Panc1 (cell line): ENCODE measurements around the gene CSNK1G1. TPM values are rescaled to one million over a fixed set of nuclear protein-coding genes. Genes with fewer than 3 reads are reported as not detected.

ENCODE experiments used
- ATAC-seq: fragments of 200-7000 bp; cut with Tn5 transposase; 2 replicates; pipeline ENCODE4 v1.9.1; 2020; ENCODE audit warnings: mild to moderate bottlenecking, moderate library complexity
- BruUV-seq: library from RNA; stranded (reverse); fragments of 400-500 nt; replicated peaks from 2 replicates; lab custom pipeline; 2021; lab: Mats Ljungman, UMichigan
- CTCF ChIA-PET: fragments of 300-600 bp; sonication (Branson Sonifier 250); formaldehyde crosslinking; loops from one replicate; lab custom pipeline; 2022; ENCODE audit warnings: antibody characterized with exemption; lab: Charles Lee
- POLR2A ChIA-PET: fragments of 300-600 bp; sonication (Branson Sonifier 250); formaldehyde crosslinking; loops from one replicate; lab custom pipeline; 2022; ENCODE audit warnings: antibody characterized with exemption; lab: Charles Lee
- DNase-seq: peaks from one replicate; pipeline ENCODE4 v3.0.0-alpha.2; 2010; ENCODE audit warnings: low read depth, low spot score
- H3K27ac ChIP-seq: 2 replicates; pipeline ENCODE4 v1.5.1; 2011; ENCODE audit warnings: mild to moderate bottlenecking, low read length, inconsistent platforms
- H3K27me3 ChIP-seq: fragments of 200-500 bp; sonication (Bioruptor generic); 2 replicates; pipeline ENCODE4 v1.6.0; 2014; ENCODE audit warnings: low read length, inconsistent platforms; ENCODE audit not compliant: control insufficient read depth, insufficient read depth
- H3K36me3 ChIP-seq: fragments of 200-500 bp; sonication (Bioruptor generic); 2 replicates; pipeline ENCODE4 v1.5.1; 2014; ENCODE audit warnings: inconsistent platforms, mild to moderate bottlenecking, low read length, moderate library complexity; ENCODE audit not compliant: control insufficient read depth, insufficient read depth
- H3K4me1 ChIP-seq: 2 replicates; pipeline ENCODE4 v1.5.1; 2011; ENCODE audit warnings: inconsistent platforms, mild to moderate bottlenecking, low read length, moderate library complexity; ENCODE audit not compliant: control insufficient read depth, insufficient read depth
- H3K4me3 ChIP-seq, 2 experiments: 2 replicates each; pipeline ENCODE4 v1.5.1; 2011 to 2012; ENCODE audit warnings: low read depth in 2 of 2, low read length in 2 of 2, mild to moderate bottlenecking in 2 of 2, inconsistent platforms in 1 of 2, moderate library complexity in 1 of 2
- H3K9me3 ChIP-seq: fragments of 200-500 bp; sonication (Bioruptor generic); 2 replicates; pipeline ENCODE4 v1.5.1; 2014; ENCODE audit warnings: low read depth, mild to moderate bottlenecking, inconsistent platforms, low read length, moderate library complexity; ENCODE audit not compliant: control insufficient read depth, insufficient read depth
- CTCF ChIP-seq: fragments of 450-650 bp; IDR thresholded peaks from 2 replicates; pipeline ENCODE4 v1.5.1; 2017; ENCODE audit warnings: mild to moderate bottlenecking
- POLR2AphosphoS5 ChIP-seq: IDR thresholded peaks from 2 replicates; pipeline ENCODE4 v1.6.1; 2012; ENCODE audit warnings: mild to moderate bottlenecking, low read depth, low read length, moderate library complexity
- REST ChIP-seq, 2 experiments: IDR thresholded peaks; 2 replicates each; pipeline ENCODE4 v1.6.1; 2011 to 2012; ENCODE audit warnings: low read depth in 2 of 2, control low read depth in 1 of 2, low read length in 1 of 2, mild to moderate bottlenecking in 1 of 2, moderate library complexity in 1 of 2; ENCODE audit not compliant: insufficient read depth in 1 of 2
- SIN3A ChIP-seq: IDR thresholded peaks from 2 replicates; pipeline ENCODE4 v1.6.1; 2012; ENCODE audit warnings: low read depth, mild to moderate bottlenecking, low read length, moderate library complexity, borderline replicate concordance; ENCODE audit not compliant: insufficient read depth
- TCF7L2 ChIP-seq: IDR thresholded peaks from 2 replicates; pipeline ENCODE4 v1.6.1; 2011; ENCODE audit warnings: mild to moderate bottlenecking, low read depth, low read length, inconsistent platforms
- in situ Hi-C: cut with HindIII; loops from 2 replicates; pipeline ENCODE4 v1.10.0; 2016; ENCODE audit warnings: low sequenced_read_pairs, low pct_unique_long_range_greater_than_20kb
- intact Hi-C: fragments of 100-400 bp; cut with micrococcal nuclease; formaldehyde crosslinking; loops from one replicate; pipeline ENCODE4 v1.10.0; 2022; ENCODE audit not compliant: unreplicated experiment
- total RNA-seq: library from RNA; stranded (reverse); gene quantifications from one replicate; pipeline ENCODE4 v1.2.1, GENCODE V29; 2021; ENCODE audit not compliant: unreplicated experiment

The CSNK1G1 gene
- total RNA-seq, 1 experiment from 2014 or later, result 22.8 TPM

GRCh38 chr15:64398575-64398974 is 42.6 kb upstream of the CSNK1G1 start:
- H3K9me3 ChIP-seq, result no peaks in the 10 kb centered on the region
- H3K36me3 ChIP-seq, result peaks cover 34% of the 10 kb centered on the region
- no peaks in the 10 kb centered on the region for H3K4me1 ChIP-seq
- H3K27me3 ChIP-seq, result no peaks in the 10 kb centered on the region
- in situ Hi-C loops (no loop called here), intact Hi-C loops (no loop called here)
- no TSS peak for BruUV-seq
- ChIA-PET CTCF (interaction anchor here (0.7 kb wide), 1 partner anchor 1970 kb away, joined by 11 read pairs; no protein-coding TSS in a partner anchor), POLR2A (no interaction called here)
- TF ChIP-seq CTCF (no peak), SIN3A (no peak), TCF7L2 (no peak), REST (IDR thresholded peaks at IDR 0.05; ENCODE audit: insufficient read depth in 1 of 2, low read depth in 2 of 2, low read length in 1 of 2) (no peak), POLR2AphosphoS5 (no peak)
- no peak overlapping the region for H3K4me3 ChIP-seq
- DNase-seq, result no peak
- H3K27ac ChIP-seq, result no peak overlapping the region
- ATAC-seq, result no peak

- peaks cover 30% of the 10 kb centered on the region for H3K36me3 ChIP-seq
- CTCF ChIA-PET, result no interaction called here
- intact Hi-C loops, result no loop called here
Observed at GRCh38 chr15:64396789-64397188, 40.8 kb upstream of the CSNK1G1 start.

More at GRCh38 chr15:64396789-64397188, 40.8 kb upstream of the CSNK1G1 start:
- H3K4me3 ChIP-seq, result no peak overlapping the region
- DNase-seq (no peak), ATAC-seq (no peak)
- TF ChIP-seq POLR2AphosphoS5, result no peak
- TF ChIP-seq SIN3A, result no peak
- no peak for TF ChIP-seq TCF7L2
- no peak for TF ChIP-seq REST (IDR thresholded peaks at IDR 0.05; ENCODE audit: insufficient read depth in 1 of 2, low read depth in 2 of 2, low read length in 1 of 2)
- TF ChIP-seq CTCF, result no peak
- POLR2A ChIA-PET, result no interaction called here
- in situ Hi-C loops, result no loop called here
- H3K9me3 ChIP-seq, result no peaks in the 10 kb centered on the region
- no peaks in the 10 kb centered on the region for H3K4me1 ChIP-seq
- H3K27ac ChIP-seq, result no peak overlapping the region
- BruUV-seq, result no TSS peak
- no peaks in the 10 kb centered on the region for H3K27me3 ChIP-seq
